HG02938 (cell line): ENCODE results near the gene NEGR1.

Source experiments
- ATAC-seq: cut with Tn5 transposase; IDR thresholded peaks from one replicate; pipeline ENCODE4 v1.9.1; 2021; ENCODE audit warnings: mild to moderate bottlenecking, moderate library complexity; ENCODE audit not compliant: unreplicated experiment

NEGR1 gene

GRCh38 chr1:72122099-72122880 is 160.0 kb downstream of the NEGR1 start:
- ATAC-seq: no peak

GRCh38 chr1:72119491-72119890 is 162.8 kb downstream of the NEGR1 start:
- no peak for ATAC-seq

GRCh38 chr1:72117621-72118020 is 164.7 kb downstream of the NEGR1 start:
- no peak for ATAC-seq

GRCh38 chr1:72115290-72115689 is 167.0 kb downstream of the NEGR1 start:
- ATAC-seq: no peak

- no peak for ATAC-seq
Observed at GRCh38 chr1:72111662-72112061, 170.7 kb downstream of the NEGR1 start.

GRCh38 chr1:72109916-72110315 is 172.4 kb downstream of the NEGR1 start:
- no peak for ATAC-seq

- ATAC-seq: no peak
Observed at GRCh38 chr1:72105201-72105600, 177.1 kb downstream of the NEGR1 start.

- ATAC-seq: no peak
Observed at GRCh38 chr1:72101840-72102632, 180.3 kb downstream of the NEGR1 start.

GRCh38 chr1:72100771-72101170 is 181.6 kb downstream of the NEGR1 start:
- ATAC-seq: no peak

GRCh38 chr1:72097851-72098570 is 184.3 kb downstream of the NEGR1 start:
- ATAC-seq: no peak

GRCh38 chr1:72094209-72094608 is 188.1 kb downstream of the NEGR1 start:
- ATAC-seq: no peak

GRCh38 chr1:72086394-72086793 is 195.9 kb downstream of the NEGR1 start:
- no peak for ATAC-seq

GRCh38 chr1:72075425-72075824 is 206.9 kb downstream of the NEGR1 start:
- ATAC-seq: no peak

- ATAC-seq: no peak
Observed at GRCh38 chr1:72066431-72066830, 215.9 kb downstream of the NEGR1 start.

- no peak for ATAC-seq
Observed at GRCh38 chr1:72064196-72065075, 217.9 kb downstream of the NEGR1 start.

- ATAC-seq: no peak
Observed at GRCh38 chr1:72063364-72064044, 218.8 kb downstream of the NEGR1 start.

- ATAC-seq: no peak
Observed at GRCh38 chr1:72062584-72062983, 219.8 kb downstream of the NEGR1 start.

- ATAC-seq: no peak
Observed at GRCh38 chr1:72060466-72061245, 221.7 kb downstream of the NEGR1 start.

GRCh38 chr1:72056516-72056915 is 225.8 kb downstream of the NEGR1 start:
- ATAC-seq: no peak
